Gastrocnemius medialis (tissue), 4 donors: ENCODE results near the gene CADPS.

Source experiments
- CTCF ChIP-seq, 5 experiments: fragments of 450-650 bp in 3 of 5; fragments of 200-600 bp in 2 of 5; sonication (generic) in 2 of 5; IDR thresholded peaks in 4 of 5; conservative IDR thresholded peaks in 1 of 5; 1 replicate in 4 of 5; 2 replicates in 1 of 5; pipeline ENCODE4 v1.5.1; 2016 to 2019; ENCODE audit warnings: antibody characterized with exemption in 5 of 5, mild to moderate bottlenecking in 3 of 5, moderate library complexity in 3 of 5
- POLR2A ChIP-seq, 2 donors: fragments of 450-650 bp; IDR thresholded peaks; one replicate each; pipeline ENCODE4 v1.6.1; 2017; ENCODE audit warnings: antibody characterized with exemption in 2 of 2, mild to moderate bottlenecking in 2 of 2, moderate library complexity in 2 of 2

GRCh38 chr3:62529230-62529629, 346.0 kb downstream of the CADPS start:
- TF ChIP-seq CTCF (IDR thresholded peaks at IDR 0.05 in 4 of 5, conservative IDR thresholded peaks at IDR 0.05 in 1 of 5) (no peak), POLR2A (IDR thresholded peaks at IDR 0.05) (no peak)
